NCI-H187 treated with DMSO at 0.1 percent for 48 hours (cell line): ENCODE results near the gene MYL9.

Experiments
- DNase-seq: peaks from one replicate; lab custom pipeline; 2025; lab: John Stamatoyannopoulos, UW

MYL9 gene

DNA sequence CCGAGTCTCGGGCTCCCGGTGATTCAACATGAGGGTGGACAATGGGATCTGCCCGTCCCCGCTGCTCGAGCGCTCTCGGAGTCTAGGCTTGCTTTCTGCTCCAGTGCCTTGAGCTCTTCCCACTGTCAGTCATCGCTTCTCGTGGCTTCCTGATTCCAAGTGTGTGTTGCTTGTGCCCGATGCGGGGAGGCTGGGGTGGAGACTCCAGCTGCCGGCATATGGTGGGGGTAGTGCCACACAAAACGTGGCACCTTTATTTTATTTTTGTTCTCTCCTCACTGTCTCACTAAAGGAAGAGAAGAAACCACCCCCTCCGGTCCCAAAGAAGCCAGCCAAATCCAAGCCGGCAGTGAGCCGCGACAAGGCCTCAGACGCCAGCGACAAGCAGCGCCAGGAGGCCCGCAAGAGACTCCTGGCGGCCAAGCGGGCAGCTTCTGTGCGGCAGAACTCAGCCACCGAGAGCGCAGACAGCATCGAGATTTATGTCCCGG, 14.8 kb upstream of the MYL9 start:
- DNase-seq = no peak

DNA sequence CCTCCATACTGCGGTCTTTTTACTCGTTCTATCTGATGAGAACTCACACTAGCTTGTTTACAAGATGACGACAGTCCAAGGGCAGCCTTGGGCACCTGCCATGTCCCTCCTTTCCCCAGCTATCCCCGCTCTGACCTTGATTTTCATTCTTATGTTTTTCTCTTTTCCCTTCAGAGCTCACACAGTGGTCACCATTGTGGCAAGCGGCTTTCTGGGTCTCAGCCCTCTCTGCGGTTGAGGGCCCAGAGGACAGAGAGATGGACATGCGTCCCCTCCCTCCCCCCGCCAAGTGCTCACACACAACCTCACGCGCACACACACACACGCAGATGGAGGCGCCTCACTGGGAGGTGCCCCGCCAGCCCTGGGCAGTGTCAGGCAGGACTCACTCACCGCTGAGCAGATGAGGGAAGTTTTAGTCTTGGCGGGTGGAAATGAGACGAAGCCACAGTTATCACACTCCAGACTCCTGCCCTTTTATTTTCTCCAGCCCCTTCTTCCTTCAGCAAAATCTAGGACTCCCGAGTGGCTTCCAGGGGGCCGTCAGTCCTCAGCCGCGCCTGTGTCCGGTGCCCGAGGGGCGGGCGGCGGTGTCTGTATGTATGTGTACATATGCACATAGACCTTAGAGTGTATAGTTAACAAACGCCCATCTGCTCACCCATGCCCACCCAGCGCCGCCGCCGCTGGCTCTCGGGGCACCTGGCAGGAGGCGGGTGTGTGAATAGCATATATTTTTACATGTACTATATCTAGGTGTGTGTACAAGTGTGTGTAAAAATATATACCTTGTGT, 13.8 kb upstream of the MYL9 start:
- DNase-seq = no peak

DNA sequence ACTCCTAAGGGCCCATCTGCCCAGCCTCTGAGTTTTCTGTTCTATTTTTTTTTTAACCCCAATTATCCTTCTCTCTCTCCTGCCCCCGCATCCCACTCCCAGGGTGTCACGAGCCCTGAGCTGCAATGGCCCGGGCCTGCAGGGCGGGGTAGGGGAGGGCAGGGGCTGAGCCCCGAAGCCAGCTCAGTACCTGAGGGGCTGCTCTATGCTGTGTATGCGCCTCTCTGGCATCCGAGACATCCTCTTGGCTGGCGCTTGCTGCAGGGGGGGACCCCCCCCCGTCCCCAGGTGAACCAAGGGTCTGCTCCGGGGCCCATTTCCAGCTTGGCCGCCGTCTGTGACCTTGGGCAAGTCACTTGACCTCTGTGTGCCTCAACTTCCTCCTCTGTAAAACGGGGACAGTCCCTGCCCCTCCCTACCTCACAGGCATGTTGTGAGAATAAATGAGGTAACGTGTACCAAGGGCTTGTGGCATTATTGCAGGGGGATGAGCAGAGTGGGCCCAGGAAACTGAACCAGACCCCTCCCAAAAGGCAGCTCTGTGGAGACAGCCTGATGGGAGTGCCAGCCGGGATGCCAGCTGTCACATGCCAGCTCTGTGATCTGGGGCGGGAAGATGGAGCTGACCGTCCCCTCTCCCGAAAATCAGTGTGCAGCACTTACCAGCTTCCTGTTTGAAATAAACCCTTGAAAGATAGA, 13.0 kb upstream of the MYL9 start:
- no peak for DNase-seq

DNA sequence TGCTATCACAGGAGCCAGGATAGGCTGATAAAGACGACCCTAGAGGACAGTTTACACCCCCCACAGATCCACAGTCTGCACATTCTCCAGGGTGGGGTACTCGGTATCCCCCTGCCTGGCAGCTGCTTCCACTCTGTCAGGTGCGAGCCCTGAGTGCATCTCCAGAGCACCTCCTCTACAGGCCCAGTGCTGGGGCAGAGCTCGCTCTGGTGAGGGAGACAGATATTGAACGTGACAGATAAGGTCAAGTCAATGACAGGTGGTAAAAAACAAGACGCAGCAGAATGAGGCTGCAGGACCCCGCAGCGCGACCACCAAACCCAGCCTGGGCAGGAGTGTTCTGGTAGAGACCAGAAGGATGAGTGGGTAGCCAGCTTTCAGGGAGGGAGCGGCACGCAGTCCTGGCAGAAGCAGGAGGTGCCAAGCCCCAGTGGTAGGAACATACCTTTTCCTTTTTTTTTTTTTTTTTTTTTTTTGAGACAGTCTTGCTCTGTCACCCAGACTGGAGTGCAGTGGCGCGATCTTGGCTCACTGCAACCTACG, 12.4 kb upstream of the MYL9 start:
- DNase-seq = no peak

- DNase-seq = no peak
Observed at GRCh38 chr20:36532388-36532787, 8.9 kb upstream of the MYL9 start.

DNA sequence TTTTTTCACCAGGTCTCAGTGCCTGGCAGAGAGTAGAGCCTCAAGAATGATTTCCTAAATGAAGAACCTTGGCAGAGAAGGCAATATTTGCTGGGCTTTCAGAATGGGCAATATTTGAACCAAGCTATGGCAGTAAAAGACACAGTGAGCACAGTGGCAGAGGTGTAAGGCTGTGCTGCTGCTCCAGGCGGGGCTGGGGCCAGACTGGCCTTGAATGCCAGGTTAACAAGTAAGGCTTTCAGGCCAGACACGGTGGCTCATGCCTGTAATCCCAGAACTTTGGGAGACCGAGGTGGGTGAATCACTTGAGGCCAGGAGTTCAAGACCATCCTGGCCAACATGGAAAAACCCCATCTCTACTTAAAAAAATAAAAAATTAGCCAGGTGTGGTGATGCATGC, 8.5 kb upstream of the MYL9 start:
- no peak for DNase-seq

GRCh38 chr20:36538026-36538722, 3.1 kb upstream of the MYL9 start:
- no peak for DNase-seq

- no peak for DNase-seq
Observed at GRCh38 chr20:36540551-36541211, 638 bp upstream of the MYL9 start.

DNA sequence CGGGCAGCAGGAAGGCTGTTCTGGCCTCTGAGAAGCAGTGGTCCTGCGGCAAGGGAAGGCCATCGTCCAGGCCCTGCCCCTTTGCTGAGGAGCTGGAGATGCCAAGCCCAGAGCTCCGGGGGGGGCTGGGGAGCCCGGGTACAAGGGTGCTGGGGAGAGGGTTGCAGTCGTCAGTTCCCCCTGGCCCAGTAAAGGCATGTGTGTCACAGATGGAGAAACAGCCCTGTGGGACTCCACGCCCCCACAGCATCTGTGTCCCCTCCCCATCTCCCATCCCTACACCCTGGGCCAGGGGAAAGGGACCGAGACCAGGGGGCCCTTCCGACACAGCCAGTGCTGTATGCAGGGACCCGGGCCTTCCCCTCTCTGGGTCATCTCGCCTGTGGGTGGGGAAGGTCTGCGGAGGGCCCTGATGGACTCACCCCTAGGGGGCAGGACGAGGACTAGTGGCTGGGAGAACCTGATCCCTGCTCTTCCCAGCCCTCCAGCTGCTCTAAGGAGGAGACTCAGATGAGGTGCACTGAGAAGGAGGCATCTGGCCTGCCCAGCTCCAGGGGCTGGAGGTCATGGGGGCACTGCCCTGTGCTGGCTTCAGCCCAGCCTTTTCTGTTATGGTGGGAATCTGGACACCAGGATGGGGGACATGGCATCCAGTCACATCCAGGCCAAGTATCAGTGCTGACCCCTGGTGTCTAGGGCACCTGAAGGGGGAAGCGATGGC, 609 bp downstream of the MYL9 start:
- DNase-seq = no peak

DNA sequence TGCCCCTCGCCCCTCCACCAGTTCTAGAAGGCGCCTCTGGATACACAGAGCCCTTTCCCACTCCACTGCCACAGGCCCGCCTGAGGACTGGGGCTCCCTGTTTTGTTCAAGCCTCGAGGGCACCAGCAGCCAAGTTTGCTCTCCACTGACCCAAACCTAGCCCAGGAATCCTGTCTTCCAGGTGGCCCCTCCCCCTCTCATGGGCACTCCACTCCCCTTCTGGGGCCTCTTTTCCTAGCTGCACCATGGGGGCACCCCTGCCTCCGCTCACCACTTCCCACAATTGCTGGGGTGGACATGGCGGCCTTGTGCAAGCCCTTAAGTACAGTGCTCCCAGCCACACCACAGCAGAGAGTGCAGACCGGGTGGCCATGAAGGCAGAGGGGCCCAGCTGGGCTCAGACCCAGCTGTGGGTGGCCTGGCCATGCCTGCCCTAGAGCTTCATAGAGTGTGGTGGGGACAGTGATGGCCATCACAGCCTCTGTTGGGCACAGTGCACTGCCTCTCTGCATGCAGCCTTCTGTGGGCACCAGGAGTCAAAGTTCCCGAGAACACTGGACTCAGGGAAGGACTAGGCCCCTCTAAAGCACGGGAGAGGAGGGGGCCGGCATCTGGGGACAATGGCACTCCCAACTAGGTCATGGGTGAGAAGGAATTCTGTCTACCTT, 1.3 kb downstream of the MYL9 start:
- DNase-seq = no peak

- no peak for DNase-seq
Observed at GRCh38 chr20:36543184-36544133, 2.1 kb downstream of the MYL9 start.

DNA sequence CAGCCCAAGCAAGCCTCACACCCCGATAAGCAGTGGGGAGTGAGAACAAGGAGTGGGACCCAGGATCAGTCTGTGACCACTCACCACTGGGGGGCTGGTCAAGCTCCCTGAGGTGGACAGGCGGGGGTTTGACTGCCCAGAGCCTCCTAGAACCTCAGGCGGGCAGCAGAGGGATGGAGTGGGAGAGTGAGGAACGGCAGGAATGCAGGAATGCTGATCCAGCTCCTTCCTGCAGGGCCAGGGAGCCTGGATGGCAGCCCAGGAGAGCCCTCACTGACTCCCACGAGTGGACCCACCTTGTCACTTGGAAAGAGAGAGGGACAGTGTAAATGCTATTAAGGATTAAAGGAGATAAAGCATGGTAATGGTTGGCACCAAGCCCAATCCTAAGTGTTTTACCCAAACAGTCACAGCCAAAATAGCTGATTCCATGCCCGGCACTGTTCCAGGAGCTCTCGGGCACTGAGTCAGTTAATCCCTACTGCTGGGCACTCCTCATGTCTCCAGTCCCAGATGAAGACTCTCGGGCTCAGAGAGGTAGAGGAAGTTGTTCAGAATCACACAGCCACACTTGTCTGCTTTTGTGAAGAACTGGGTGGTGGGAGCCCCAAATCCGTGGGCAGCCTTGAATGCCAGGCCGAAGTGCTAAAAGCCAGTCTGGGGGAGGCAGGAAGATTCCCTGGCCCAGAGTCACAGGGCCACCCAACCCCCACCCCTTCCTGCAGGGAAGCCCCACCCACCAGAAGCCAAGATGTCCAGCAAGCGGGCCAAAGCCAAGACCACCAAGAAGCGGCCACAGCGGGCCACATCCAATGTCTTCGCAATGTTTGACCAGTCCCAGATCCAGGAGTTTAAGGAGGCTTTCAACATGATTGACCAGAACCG, 3.1 kb downstream of the MYL9 start:
- DNase-seq = no peak

- no peak for DNase-seq
Observed at GRCh38 chr20:36546111-36546736, 4.9 kb downstream of the MYL9 start.

DNA sequence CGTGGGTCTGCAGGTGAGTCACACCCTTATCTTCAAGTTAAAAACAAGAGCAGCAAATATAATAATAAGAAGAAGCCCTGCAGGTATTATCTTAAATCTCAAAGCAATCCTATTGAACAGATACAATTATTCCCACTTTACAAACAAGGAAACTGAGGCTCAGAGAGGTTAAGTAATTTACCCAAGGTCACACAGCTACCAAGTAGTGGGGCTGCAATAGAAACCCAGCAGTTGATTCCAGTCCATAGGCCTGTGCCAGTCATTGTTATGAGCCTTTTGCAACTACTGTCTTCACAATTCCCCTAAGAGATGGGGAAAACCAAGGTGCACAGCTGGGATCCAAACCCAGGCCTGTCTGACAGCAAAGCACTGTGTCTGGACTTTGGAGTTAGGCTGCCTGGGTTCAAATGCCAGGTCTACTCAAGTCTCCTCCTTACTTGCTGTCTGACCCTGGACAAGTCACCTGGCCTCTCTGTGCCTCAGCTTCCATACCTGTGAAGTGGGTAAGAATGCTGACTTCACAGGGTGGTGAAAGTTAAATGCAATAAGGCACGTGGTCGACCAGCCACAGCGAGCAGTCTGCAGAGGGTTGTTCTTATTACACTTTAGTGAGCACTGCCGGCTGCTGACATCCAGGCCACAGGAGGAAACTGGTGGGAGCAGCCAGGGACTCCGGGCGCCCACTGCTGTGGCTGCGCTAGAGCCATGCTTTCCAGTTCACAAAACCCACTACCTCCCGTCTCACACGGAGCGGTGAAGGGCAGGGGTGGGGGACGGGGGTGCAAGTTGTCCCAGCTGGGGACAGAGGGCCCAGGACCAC, 6.1 kb downstream of the MYL9 start:
- DNase-seq = no peak

- no peak for DNase-seq
Observed at GRCh38 chr20:36548006-36548315, 6.6 kb downstream of the MYL9 start.

- DNase-seq = no peak
Observed at GRCh38 chr20:36548704-36549627, 7.6 kb downstream of the MYL9 start.

- no peak for DNase-seq
Observed at GRCh38 chr20:36549628-36549941, 8.3 kb downstream of the MYL9 start.
